WTC11 (cell line): ENCODE results near the gene VWA3B. TPM values are rescaled to one million over a fixed set of nuclear protein-coding genes. Genes with fewer than 3 reads are reported as not detected.

Experiments used
- ATAC-seq: fragments of 200-7000 bp; cut with Tn5 transposase; 2 replicates; pipeline ENCODE4 v1.10.0; 2021; ENCODE audit warnings: mild to moderate bottlenecking, moderate library complexity
- CTCF ChIA-PET: fragments of 300-600 bp; sonication (Branson Sonifier 250); formaldehyde crosslinking; loops from one replicate; lab custom pipeline; 2021; ENCODE audit warnings: antibody characterized with exemption; lab: Charles Lee
- POLR2A ChIA-PET: fragments of 350-600 bp; sonication (Branson Sonifier 250); formaldehyde crosslinking; loops from one replicate; lab custom pipeline; 2021; ENCODE audit warnings: antibody characterized with exemption; lab: Charles Lee
- DNase-seq: peaks from one replicate; pipeline ENCODE4 v3.0.0; 2021; ENCODE audit warnings: low spot score
- H3K27ac Mint-ChIP-seq: 2 replicates; pipeline ENCODE4 v1.8.0; 2021; ENCODE audit warnings: mixed read lengths
- H3K27me3 Mint-ChIP-seq: 2 replicates; pipeline ENCODE4 v1.8.0; 2021; ENCODE audit warnings: low read depth, mild to moderate bottlenecking, moderate library complexity, mixed read lengths
- H3K36me3 Mint-ChIP-seq: 2 replicates; pipeline ENCODE4 v1.8.0; 2021; ENCODE audit warnings: mixed read lengths
- H3K4me1 Mint-ChIP-seq: 2 replicates; pipeline ENCODE4 v1.8.0; 2022; ENCODE audit warnings: mixed read lengths
- H3K4me3 Mint-ChIP-seq: 2 replicates; pipeline ENCODE4 v1.8.0; 2021; ENCODE audit warnings: mild to moderate bottlenecking, moderate library complexity, mixed read lengths
- H3K9me3 Mint-ChIP-seq: 2 replicates; pipeline ENCODE4 v1.8.0; 2021; ENCODE audit warnings: mixed read lengths
- CTCF ChIP-seq: fragments of 200-600 bp; IDR thresholded peaks from 2 replicates; pipeline ENCODE4 v1.8.0; 2022; ENCODE audit warnings: antibody characterized with exemption
- E2F1 ChIP-seq: sonication (generic); formaldehyde crosslinking; IDR thresholded peaks from 2 replicates; pipeline ENCODE4 v1.8.0; 2022; ENCODE audit warnings: mild to moderate bottlenecking, missing genetic modification reagents
- EMX1 ChIP-seq: fragments of 250-450 bp; sonication (Bioruptor Pico); IDR thresholded peaks from 2 replicates; pipeline ENCODE4 v1.8.0; 2021; ENCODE audit warnings: mild to moderate bottlenecking
- FOXP1 ChIP-seq: sonication (generic); formaldehyde crosslinking; IDR thresholded peaks from 2 replicates; pipeline ENCODE4 v1.8.0; 2022; ENCODE audit warnings: missing genetic modification reagents, mild to moderate bottlenecking, moderate library complexity, borderline replicate concordance
- HMGXB4 ChIP-seq: sonication (generic); formaldehyde crosslinking; IDR thresholded peaks from 2 replicates; pipeline ENCODE4 v1.8.1; 2023; ENCODE audit warnings: mild to moderate bottlenecking, moderate library complexity, missing genetic modification reagents
- IRF1 ChIP-seq: sonication (generic); formaldehyde crosslinking; IDR thresholded peaks from 2 replicates; pipeline ENCODE4 v1.8.0; 2023; ENCODE audit warnings: missing genetic modification reagents
- OVOL2 ChIP-seq: fragments of 250-450 bp; sonication (Bioruptor Pico); IDR thresholded peaks from 2 replicates; pipeline ENCODE4 v1.9.0; 2021; ENCODE audit warnings: mild to moderate bottlenecking, borderline replicate concordance
- PRRX2 ChIP-seq: fragments of 250-450 bp; sonication (Bioruptor Pico); IDR thresholded peaks from 2 replicates; pipeline ENCODE4 v1.8.0; 2021; ENCODE audit warnings: mild to moderate bottlenecking
- RELA ChIP-seq: sonication (generic); formaldehyde crosslinking; IDR thresholded peaks from 2 replicates; pipeline ENCODE4 v1.8.1; 2022; ENCODE audit warnings: missing genetic modification reagents, mild to moderate bottlenecking, borderline replicate concordance
- RORB ChIP-seq: fragments of 250-450 bp; sonication (Bioruptor Pico); IDR thresholded peaks from 2 replicates; pipeline ENCODE4 v1.9.0; 2021; ENCODE audit warnings: mild to moderate bottlenecking
- SMAD3 ChIP-seq: sonication (generic); formaldehyde crosslinking; IDR thresholded peaks from 2 replicates; pipeline ENCODE4 v1.8.0; 2022; ENCODE audit warnings: missing genetic modification reagents, mild to moderate bottlenecking, borderline replicate concordance
- TP53 ChIP-seq: sonication (generic); formaldehyde crosslinking; IDR thresholded peaks from 2 replicates; pipeline ENCODE4 v1.8.1; 2023; ENCODE audit warnings: mild to moderate bottlenecking, missing genetic modification reagents
- ZNF219 ChIP-seq: sonication (generic); formaldehyde crosslinking; IDR thresholded peaks from 2 replicates; pipeline ENCODE4 v1.8.0; 2023; ENCODE audit warnings: missing genetic modification reagents, mild to moderate bottlenecking, borderline replicate concordance
- ZNF317 ChIP-seq: sonication (generic); formaldehyde crosslinking; IDR thresholded peaks from 2 replicates; pipeline ENCODE4 v1.8.1; 2023; ENCODE audit warnings: low read depth, mild to moderate bottlenecking, moderate library complexity, missing genetic modification reagents, borderline replicate concordance
- ZNF425 ChIP-seq: fragments of 250-450 bp; sonication (Bioruptor Pico); conservative IDR thresholded peaks from 2 replicates; pipeline ENCODE4 v1.9.0; 2021; ENCODE audit warnings: mild to moderate bottlenecking
- total RNA-seq: library from RNA; stranded (reverse); gene quantifications from 3 replicates; pipeline ENCODE4 v1.2.3, GENCODE V29; 2021
- TF ChIP-seq, protein P1 (sequence below): sonication (generic); formaldehyde crosslinking; conservative IDR thresholded peaks from 2 replicates; pipeline ENCODE4 v1.8.1; 2023; ENCODE audit warnings: mild to moderate bottlenecking, low read depth, missing genetic modification reagents, moderate library complexity
- TF ChIP-seq, protein P2 (sequence below): fragments of 250-450 bp; sonication (Bioruptor Pico); IDR thresholded peaks from 2 replicates; pipeline ENCODE4 v1.9.0; 2021; ENCODE audit warnings: mild to moderate bottlenecking
- TF ChIP-seq, protein P3 (sequence below): sonication (generic); formaldehyde crosslinking; IDR thresholded peaks from 2 replicates; pipeline ENCODE4 v1.8.1; 2022; ENCODE audit warnings: mild to moderate bottlenecking, missing genetic modification reagents, moderate library complexity, borderline replicate concordance
- TF ChIP-seq, protein P4 (sequence below): sonication (generic); formaldehyde crosslinking; IDR thresholded peaks from 2 replicates; pipeline ENCODE4 v1.8.1; 2023; ENCODE audit warnings: mild to moderate bottlenecking, missing genetic modification reagents, borderline replicate concordance

The VWA3B gene
- total RNA-seq, 1 experiment from 2014 or later: not detected

- Mint-ChIP-seq H3K4me1 (no peaks in the 10 kb centered on the region), H3K36me3 (peaks cover 7% of the 10 kb centered on the region)
- POLR2A ChIA-PET: no interaction called here
- TF ChIP-seq CTCF (no peak), HMGXB4 (no peak), SMAD3 (no peak), TP53 (CRISPR knock-in tag) (no peak), EMX1 (no peak), E2F1 (CRISPR knock-in tag) (no peak), ZNF317 (no peak), PRRX2 (no peak), ZNF425 (CRISPR knock-in tag) (no peak), RELA (CRISPR knock-in tag) (no peak), ZNF219 (CRISPR knock-in tag) (no peak), FOXP1 (CRISPR knock-in tag) (no peak), IRF1 (CRISPR knock-in tag) (no peak), OVOL2 (CRISPR knock-in tag) (no peak), RORB (CRISPR knock-in tag) (no peak)
- TF ChIP-seq, protein P1, sequence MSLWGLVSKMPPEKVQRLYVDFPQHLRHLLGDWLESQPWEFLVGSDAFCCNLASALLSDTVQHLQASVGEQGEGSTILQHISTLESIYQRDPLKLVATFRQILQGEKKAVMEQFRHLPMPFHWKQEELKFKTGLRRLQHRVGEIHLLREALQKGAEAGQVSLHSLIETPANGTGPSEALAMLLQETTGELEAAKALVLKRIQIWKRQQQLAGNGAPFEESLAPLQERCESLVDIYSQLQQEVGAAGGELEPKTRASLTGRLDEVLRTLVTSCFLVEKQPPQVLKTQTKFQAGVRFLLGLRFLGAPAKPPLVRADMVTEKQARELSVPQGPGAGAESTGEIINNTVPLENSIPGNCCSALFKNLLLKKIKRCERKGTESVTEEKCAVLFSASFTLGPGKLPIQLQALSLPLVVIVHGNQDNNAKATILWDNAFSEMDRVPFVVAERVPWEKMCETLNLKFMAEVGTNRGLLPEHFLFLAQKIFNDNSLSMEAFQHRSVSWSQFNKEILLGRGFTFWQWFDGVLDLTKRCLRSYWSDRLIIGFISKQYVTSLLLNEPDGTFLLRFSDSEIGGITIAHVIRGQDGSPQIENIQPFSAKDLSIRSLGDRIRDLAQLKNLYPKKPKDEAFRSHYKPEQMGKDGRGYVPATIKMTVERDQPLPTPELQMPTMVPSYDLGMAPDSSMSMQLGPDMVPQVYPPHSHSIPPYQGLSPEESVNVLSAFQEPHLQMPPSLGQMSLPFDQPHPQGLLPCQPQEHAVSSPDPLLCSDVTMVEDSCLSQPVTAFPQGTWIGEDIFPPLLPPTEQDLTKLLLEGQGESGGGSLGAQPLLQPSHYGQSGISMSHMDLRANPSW: no peak
- TF ChIP-seq, protein P2, sequence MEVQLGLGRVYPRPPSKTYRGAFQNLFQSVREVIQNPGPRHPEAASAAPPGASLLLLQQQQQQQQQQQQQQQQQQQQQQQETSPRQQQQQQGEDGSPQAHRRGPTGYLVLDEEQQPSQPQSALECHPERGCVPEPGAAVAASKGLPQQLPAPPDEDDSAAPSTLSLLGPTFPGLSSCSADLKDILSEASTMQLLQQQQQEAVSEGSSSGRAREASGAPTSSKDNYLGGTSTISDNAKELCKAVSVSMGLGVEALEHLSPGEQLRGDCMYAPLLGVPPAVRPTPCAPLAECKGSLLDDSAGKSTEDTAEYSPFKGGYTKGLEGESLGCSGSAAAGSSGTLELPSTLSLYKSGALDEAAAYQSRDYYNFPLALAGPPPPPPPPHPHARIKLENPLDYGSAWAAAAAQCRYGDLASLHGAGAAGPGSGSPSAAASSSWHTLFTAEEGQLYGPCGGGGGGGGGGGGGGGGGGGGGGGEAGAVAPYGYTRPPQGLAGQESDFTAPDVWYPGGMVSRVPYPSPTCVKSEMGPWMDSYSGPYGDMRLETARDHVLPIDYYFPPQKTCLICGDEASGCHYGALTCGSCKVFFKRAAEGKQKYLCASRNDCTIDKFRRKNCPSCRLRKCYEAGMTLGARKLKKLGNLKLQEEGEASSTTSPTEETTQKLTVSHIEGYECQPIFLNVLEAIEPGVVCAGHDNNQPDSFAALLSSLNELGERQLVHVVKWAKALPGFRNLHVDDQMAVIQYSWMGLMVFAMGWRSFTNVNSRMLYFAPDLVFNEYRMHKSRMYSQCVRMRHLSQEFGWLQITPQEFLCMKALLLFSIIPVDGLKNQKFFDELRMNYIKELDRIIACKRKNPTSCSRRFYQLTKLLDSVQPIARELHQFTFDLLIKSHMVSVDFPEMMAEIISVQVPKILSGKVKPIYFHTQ (CRISPR knock-in tag): no peak
- TF ChIP-seq, protein P3, sequence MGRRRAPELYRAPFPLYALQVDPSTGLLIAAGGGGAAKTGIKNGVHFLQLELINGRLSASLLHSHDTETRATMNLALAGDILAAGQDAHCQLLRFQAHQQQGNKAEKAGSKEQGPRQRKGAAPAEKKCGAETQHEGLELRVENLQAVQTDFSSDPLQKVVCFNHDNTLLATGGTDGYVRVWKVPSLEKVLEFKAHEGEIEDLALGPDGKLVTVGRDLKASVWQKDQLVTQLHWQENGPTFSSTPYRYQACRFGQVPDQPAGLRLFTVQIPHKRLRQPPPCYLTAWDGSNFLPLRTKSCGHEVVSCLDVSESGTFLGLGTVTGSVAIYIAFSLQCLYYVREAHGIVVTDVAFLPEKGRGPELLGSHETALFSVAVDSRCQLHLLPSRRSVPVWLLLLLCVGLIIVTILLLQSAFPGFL (CRISPR knock-in tag): no peak
- TF ChIP-seq, protein P4, sequence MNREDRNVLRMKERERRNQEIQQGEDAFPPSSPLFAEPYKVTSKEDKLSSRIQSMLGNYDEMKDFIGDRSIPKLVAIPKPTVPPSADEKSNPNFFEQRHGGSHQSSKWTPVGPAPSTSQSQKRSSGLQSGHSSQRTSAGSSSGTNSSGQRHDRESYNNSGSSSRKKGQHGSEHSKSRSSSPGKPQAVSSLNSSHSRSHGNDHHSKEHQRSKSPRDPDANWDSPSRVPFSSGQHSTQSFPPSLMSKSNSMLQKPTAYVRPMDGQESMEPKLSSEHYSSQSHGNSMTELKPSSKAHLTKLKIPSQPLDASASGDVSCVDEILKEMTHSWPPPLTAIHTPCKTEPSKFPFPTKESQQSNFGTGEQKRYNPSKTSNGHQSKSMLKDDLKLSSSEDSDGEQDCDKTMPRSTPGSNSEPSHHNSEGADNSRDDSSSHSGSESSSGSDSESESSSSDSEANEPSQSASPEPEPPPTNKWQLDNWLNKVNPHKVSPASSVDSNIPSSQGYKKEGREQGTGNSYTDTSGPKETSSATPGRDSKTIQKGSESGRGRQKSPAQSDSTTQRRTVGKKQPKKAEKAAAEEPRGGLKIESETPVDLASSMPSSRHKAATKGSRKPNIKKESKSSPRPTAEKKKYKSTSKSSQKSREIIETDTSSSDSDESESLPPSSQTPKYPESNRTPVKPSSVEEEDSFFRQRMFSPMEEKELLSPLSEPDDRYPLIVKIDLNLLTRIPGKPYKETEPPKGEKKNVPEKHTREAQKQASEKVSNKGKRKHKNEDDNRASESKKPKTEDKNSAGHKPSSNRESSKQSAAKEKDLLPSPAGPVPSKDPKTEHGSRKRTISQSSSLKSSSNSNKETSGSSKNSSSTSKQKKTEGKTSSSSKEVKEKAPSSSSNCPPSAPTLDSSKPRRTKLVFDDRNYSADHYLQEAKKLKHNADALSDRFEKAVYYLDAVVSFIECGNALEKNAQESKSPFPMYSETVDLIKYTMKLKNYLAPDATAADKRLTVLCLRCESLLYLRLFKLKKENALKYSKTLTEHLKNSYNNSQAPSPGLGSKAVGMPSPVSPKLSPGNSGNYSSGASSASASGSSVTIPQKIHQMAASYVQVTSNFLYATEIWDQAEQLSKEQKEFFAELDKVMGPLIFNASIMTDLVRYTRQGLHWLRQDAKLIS (CRISPR knock-in tag): no peak
These were observed 23.8 kb downstream of the VWA3B start for GRCh38 chr2:98110741-98111140.

More at GRCh38 chr2:98110741-98111140, 23.8 kb downstream of the VWA3B start:
- no peak for DNase-seq
- Mint-ChIP-seq H3K27ac (no peak overlapping the region), H3K9me3 (peaks cover 27% of the 10 kb centered on the region), H3K4me3 (no peak overlapping the region), H3K27me3 (no peaks in the 10 kb centered on the region)
- CTCF ChIA-PET: no interaction called here
- ATAC-seq: no peak
